Measurements from ENCODE around the gene DCHS1.
"Not testable (repeated sequence)": the region's sequence is repeated elsewhere in the genome, so short reads cannot be mapped to it uniquely, and the experiment has no call there.

Gene DCHS1, protein sequence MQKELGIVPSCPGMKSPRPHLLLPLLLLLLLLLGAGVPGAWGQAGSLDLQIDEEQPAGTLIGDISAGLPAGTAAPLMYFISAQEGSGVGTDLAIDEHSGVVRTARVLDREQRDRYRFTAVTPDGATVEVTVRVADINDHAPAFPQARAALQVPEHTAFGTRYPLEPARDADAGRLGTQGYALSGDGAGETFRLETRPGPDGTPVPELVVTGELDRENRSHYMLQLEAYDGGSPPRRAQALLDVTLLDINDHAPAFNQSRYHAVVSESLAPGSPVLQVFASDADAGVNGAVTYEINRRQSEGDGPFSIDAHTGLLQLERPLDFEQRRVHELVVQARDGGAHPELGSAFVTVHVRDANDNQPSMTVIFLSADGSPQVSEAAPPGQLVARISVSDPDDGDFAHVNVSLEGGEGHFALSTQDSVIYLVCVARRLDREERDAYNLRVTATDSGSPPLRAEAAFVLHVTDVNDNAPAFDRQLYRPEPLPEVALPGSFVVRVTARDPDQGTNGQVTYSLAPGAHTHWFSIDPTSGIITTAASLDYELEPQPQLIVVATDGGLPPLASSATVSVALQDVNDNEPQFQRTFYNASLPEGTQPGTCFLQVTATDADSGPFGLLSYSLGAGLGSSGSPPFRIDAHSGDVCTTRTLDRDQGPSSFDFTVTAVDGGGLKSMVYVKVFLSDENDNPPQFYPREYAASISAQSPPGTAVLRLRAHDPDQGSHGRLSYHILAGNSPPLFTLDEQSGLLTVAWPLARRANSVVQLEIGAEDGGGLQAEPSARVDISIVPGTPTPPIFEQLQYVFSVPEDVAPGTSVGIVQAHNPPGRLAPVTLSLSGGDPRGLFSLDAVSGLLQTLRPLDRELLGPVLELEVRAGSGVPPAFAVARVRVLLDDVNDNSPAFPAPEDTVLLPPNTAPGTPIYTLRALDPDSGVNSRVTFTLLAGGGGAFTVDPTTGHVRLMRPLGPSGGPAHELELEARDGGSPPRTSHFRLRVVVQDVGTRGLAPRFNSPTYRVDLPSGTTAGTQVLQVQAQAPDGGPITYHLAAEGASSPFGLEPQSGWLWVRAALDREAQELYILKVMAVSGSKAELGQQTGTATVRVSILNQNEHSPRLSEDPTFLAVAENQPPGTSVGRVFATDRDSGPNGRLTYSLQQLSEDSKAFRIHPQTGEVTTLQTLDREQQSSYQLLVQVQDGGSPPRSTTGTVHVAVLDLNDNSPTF (N-terminal part only)

DNA sequence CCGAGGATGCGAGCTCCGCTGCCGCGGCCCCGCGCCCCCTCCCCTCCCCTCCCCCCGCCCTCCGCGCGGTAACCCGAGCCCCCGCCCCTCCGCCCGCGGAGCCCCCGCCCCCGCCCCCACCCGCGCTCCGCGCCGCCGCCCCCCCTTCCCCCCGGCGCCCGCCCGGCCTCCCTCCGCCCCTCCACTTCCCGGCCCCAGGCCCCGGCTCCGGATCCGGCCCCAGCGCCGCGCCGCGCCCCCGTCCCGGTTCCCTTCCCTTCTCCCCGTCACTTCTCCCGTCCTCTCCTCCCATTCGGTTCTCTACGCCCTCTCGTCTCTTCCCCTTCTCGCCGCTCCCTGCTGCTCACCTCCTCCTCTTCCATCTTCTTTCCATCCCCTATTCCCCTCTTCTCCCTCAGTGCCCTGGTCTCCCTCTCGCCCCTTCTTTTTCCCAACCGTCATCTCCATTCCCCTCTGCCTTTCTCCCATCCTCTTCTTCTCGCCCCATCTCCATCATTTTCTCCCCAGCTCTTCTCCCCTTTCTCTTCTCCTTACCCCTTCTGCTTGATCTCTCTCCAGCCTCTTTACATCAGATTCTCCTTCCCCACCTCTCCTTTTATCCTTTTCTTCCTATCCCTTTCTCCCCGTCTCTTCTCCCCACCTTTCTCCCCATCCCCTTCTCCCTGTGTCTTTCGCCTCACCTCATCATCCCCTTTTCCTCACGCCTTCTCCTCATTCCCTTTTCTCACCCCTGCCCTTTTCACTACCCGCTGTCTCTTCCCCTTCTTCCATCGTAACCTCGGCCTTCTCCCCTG, at the start of gene DCHS1:
Gene DCHS1 (minus strand): TSS at position 20 of the 794 bp plus-strand sequence. CDS start 14,196 bp downstream, outside the sequence.
- DNase-seq = peak; percentile 41

DNA sequence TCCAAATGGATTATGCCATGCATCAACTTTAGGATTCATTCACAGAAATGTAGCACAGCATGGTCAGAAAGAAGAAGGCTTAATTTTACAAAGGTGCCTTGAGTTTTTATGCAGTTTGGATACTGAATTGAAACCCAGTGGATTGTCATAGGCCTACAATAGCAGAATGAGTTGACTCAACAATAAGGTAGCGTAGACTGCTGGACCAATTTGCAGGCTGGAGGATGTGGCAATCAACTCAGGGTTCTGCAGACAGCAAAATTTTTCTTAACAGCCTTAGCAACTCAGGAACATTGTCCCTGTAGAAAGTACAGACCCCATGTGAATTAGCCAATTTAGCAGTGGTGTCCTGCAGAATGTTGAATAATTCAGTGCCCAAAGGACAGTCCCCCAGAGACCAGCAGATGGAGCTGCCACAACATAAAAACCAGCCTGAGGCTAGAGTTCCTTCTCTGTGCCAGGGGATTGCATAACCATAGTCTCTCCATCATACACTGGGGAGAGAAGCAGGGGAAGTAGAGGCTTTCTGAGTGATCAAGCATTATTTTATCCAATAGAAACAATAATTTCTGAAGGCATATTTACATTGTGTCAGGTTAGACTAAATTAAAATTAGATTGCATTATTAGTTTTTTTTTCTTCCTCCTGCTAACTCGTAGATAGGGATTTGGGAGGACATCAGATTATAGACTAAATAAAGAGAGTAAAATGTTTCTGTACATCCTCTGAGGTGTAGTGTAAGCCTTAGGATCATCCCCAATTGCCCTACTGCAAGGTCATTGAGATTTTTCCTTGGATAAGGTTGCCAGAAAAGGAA, 47.8 kb upstream of the DCHS1 start:
- DNase-seq = peak; percentile 18

DNA sequence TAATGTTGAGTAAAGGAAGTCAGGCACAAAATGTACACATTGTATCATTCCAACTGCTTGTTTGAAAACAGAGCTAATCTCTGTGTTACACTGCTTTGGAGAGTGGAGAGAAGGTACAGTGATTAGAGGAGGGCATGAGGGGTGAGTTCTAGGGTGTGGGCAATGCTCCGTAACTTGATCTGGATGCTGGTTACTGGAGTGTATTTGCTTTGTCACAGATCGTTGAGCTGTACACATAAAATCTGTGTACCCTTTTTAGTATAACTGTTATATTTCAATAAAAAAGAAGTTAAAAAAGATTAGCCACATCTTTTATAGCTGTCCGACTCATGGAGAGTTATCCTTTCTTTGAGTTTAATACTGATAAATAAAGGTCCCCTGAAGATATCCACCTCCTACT, 46.3 kb upstream of the DCHS1 start:
- peak; percentile 6 for DNase-seq

DNA sequence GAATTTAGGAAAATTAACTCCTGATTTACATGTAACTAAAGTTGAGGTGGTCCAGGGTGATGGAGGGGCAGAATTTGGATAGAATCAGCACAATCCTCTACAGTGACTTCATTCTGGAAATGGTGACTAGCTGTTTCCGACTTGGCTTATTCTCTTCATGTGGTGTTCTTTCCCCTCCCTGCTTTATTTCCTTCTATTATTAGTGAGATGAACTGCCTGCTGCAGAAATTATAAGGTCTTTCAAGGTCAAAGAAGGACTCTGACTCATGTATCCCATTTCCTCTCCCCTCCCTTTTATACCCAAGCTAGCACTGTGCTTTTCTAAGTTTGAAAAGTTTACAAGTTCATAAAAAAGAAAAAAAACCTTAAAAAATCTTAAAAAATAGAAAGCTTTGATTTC, 39.8 kb upstream of the DCHS1 start:
- no peak for DNase-seq

DNA sequence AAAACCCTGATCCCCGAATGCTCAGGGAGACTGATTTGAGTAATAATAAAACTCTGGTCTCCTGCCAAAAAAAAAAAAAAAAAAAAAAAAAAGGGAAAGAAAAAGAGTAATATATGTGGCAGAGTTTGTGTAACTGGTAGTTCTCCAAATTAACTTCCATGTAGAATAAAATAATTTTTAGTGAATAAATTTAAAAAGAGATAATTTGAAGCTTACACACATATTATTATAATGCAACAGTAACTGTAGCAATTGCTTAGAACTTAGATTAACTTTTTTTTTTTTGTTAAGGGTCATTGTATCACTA, 38.6 kb upstream of the DCHS1 start:
- no peak for DNase-seq

DNA sequence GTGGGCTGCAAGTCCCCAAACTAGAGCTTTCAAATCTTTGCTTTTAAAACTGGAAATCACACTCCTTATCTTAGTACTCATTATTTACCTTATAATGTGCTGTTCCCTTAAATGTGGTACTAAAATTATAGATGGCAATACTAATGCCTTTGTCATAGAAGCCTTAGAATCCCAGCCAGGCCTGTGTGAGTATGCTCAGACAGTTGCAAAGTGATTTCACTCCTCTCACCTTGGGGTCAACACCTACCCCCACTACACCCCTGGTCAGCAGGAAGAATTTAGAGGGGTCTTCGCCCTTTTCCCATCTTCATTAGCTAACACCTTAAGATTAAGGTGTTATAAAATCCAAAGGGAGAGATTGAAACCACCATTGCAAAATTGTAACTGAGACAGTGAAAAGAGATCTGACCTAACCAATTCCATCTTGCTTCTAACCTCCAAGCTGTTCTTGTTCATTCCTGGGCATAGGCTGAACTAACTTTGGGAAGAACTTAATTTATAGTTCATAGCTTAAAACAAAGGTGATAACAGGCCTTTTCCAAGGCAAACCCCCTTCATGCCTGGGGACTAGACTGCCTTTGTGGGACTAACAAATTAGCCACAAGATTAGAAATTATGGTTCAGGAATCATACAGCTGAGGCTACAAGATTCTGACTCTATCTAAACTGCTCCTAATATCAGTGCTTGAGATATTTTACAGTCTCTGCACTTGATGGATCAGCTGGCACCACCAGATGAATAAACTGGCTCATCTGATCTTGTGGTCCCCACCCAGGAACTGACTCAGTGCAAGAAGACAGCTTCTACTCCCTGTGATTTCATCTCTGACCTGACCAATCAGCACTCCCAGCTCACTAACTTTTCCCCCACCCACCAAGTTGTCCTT, 38.0 kb upstream of the DCHS1 start:
- no peak for DNase-seq

DNA sequence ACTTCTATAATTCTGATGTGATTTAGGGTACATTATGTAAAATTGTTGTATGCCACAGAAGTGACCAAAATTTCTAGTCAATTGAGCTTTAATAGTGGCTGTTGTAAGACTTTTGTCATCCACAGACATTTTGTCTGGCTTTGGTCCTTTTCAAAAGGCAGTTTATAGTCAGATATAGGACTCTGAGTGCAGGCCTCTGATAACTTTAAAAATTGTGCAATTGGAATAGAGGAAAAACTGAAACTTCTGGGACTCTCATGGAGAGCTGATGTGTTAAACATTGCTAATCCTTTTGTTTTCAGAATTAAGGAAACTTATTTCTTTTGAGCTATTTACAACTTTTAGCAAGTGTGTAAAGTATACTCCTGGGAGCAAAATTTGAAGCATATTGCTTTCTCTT, 36.5 kb upstream of the DCHS1 start:
- DNase-seq = no peak

DNA sequence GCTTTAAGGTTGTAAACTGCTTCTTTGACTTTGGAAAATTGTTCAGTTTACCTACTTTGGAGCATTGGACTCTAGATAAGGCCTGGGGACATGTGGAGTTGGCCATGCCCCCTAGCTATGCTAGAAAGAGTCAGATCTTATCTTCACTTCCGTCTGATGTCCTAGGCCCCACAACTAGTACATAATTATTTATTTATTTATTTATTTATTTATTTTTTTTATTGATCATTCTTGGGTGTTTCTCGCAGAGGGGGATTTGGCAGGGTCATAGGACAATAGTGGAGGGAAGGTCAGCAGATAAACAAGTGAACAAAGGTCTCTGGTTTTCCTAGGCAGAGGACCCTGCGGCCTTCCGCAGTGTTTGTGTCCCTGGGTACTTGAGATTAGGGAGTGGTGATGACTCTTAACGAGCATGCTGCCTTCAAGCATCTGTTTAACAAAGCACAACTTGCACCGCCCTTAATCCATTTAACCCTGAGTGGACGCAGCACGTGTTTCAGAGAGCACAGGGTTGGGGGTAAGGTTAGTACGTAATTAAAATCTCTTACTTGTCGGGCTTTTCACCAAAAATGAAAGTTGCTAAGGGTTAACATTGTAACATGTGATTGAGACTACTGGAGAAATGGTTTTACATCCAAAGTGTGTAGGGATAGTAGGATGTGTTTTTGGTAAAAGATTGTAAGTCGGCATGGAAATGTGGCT, 35.0 kb upstream of the DCHS1 start:
- DNase-seq = not testable (repeated sequence)

DNA sequence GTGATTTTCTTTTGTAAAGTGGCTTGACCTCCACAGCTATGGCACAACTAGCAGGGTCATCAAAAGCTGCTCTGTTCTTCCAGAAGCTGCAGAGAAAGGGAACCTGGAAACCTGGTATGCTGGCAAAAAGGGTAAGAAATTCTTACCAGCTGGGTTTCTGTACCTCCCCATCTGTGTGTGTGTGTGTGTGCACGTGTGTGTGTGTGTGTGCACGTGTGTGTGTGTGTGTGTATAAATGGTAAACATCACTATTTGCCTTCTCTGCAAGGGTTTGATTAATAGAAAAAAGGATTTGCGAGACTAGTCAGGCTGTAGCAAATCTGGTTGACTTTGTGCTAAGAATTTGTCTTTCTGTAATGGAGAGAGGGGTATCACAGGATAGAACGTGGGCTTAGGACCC, 32.3 kb upstream of the DCHS1 start:
- no peak for DNase-seq

DNA sequence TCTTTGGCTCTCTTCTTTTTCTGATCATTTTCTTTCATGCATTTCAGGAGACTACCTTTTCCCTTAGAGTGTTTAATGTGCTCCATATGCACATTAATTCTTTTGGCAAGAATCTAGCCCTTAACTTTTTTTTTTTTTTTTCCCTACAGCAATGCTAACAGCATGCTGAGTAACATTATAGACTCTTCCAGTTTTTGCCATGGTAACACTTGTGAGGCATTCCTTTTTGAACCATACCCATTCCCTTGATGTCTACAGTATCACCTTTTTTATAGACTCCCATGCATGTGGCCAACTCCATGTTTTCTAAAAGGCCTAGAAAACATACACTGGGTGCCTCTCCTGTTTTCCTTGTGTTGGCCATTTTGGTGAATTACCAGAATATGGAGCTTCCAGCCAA, 30.4 kb upstream of the DCHS1 start:
- DNase-seq = no peak

DNA sequence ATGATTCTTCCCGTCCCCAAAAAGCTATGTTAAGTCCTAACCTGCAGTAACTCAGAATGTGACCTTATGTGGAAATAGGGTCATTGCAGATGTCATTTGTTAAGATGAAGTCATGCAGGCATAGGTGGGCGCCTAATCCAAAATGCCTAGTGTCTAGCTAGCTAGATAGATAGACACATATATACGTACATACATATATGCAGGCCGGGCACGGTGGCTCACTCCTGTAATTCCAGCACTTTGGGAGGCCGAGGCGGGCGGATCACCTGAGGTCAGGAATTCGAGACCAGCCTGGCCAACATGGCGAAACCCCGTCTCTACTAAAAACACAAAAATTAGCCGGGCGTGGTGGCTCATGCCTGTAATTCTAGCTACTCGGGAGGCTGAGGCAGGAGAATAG, 28.5 kb upstream of the DCHS1 start:
- DNase-seq = not testable (repeated sequence)

DNA sequence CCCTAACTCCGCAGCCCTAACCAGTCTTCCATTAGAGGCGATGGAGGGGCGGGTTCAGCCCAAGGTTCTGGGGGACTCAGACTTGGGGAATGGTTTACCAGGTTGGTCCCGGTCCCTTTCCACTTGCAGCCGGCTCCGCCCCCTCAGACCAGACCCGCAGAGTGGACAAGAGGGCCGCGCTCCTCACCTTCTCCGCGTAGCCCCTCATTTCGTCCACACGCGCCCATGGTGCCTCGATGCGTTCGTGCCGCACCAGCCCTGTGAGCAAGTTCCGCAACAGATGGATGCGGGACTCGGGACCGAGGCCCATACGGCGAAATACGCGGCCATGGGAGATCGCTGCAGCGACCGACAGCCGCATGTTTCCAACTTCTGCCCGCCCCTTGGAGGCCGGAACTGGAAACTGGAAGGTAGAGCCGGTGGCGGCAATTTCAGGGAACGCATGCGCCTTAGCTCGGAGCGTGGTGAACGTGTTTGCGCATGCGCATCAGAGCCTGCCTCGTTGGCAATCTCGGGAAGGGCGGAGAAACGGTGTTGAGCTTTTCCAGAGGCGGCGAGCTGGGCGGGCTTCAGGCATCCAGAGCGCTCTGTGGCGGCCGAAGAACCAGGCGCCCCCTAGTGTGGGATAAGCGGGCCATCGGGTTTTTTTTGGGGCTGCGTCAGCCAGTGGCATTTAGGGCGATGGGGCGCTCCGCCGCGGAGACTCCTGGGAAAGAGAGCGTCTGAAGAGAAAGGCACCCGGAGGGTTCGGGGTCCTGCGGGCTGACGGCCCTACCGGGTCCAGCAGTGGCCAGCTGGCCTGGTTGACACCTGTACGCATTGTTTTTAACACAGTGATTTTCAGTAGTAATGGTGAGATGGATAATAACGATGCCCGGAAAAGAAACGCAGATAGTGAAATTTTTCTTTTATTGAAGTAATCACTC, 27.6 kb upstream of the DCHS1 start, which contains the start of gene MRPL17:
Gene MRPL17 (minus strand): TSS at position 405 of the 926 bp plus-strand sequence. CDS start 44 bp downstream, at position 361.
- DNase-seq = peak; percentile 99

DNA sequence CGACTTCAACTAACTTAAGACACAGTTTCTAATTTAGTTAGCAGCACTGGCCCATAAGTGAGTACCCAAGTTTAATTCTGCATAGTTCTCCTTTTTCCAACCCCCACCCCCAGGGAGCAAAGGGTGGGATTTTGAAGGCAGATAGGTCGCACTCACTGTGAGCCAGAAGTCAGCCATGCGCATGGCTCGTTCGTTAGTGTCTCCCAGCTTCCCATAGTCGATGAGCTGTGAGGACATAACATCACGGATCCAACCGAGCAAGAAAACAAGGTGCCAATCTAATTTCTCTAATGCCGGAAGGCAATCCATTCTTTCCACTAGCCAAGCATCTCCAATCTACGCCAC, 27.0 kb upstream of the DCHS1 start:
- peak; percentile 30 for DNase-seq

DNA sequence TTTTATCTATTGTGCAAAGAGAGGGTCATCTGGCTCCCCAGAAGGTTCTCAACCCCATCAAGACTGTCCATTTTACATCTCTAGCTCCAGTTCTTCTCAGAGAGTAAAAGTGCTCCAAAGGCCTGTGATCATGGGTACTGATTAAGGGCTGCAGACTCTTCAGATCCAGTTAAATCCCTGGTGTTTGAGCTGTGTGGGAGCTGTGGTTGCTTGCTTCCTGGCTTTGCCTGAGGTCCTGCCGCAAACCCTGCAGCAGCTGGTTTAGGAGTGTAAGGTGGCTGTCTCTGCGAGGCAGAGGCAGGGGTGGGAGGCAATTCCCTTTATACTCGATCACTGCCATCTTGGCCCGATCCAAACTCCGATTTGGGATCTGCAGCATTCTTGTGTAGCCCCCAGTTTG, 26.3 kb upstream of the DCHS1 start:
- DNase-seq = no peak

DNA sequence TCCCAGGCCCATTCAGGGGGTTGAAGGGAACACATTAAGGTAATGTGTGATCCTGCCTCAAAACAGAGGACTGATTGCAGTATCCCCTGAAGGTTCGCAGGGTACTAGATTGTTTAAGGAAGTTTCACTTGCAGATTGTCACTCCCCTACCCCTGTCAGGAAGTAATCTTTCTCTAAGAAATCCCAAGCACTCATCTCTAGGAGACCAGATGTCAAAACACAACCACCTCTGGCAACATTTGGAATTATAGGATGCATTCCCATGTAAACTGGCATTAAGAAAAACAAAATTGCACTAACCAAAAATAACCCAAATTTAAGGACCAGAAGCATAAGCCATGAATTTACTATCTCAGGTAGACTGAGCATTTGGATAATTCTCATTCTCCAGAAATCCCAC, 25.9 kb upstream of the DCHS1 start:
- no peak for DNase-seq

DNA sequence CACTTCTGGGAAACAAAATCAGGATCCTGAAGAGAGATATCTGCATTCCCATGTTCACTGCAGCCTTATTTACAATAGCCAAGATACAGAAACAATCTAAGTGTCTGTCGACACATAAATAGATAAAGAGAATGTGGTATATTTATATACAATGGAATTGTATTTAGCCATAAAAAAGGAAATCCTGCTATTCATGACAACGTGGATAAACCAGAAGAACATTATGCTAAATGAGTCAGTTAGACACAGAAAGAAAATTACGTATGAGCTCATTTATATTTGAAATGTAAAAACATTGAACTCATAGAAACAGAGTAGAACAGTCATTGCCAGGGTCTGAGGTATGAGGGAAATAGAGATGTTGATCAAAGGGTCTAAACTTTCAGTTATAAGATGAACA, 21.4 kb upstream of the DCHS1 start:
- DNase-seq = no peak

DNA sequence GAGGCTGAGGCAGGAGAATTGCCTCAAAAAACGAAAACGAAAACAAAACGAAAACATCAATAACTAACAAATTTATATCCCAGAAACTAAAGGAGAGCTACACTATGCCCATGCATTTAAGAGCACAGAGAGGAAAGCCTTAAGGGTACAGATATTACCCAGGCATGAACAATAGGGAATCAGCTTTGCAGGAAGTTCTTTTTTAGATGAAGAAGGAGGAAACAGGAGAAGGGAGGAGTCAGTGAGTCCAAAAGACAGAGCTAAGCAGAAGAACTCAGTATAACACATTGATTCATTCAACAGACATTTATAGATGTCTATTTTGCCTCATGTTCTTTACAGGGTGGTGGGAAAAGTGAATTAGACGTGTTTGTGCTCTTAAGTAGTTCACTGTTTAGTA, 19.3 kb upstream of the DCHS1 start:
- no peak for DNase-seq

DNA sequence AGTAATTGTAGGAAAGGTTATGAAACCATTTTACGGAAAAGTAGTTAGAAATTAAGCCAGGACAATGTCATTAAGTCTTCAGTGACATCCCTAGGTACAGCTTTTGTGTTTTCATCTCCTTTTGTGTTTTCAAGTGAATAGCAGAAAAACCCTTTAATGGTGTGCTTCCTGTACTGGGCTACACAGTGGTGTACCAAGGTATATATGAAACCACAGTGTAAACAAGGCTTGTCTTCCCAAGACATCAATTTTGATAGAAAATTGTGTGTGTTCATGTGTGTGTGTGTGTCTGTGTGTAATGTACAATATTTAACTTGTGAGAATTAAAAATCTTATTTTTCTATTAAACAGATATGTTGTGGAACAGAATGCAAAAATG, 18.6 kb upstream of the DCHS1 start:
- no peak for DNase-seq
